Measurements from ENCODE around the gene ADGRB3.
"Not testable (repeated sequence)": the region's sequence is repeated elsewhere in the genome, so short reads cannot be mapped to it uniquely, and the experiment has no call there.

ADGRB3 gene

GRCh38 chr6:69366831-69367230, 731.7 kb downstream of the ADGRB3 start:
- DNase-seq = no peak

GRCh38 chr6:69368613-69369012, 733.5 kb downstream of the ADGRB3 start:
- no peak for DNase-seq

- no peak for DNase-seq
Observed at GRCh38 chr6:69370763-69371162, 735.7 kb downstream of the ADGRB3 start.

- DNase-seq = no peak
Observed at GRCh38 chr6:69378326-69378725, 743.2 kb downstream of the ADGRB3 start.

GRCh38 chr6:69379518-69379917, 744.4 kb downstream of the ADGRB3 start:
- DNase-seq = no peak

- DNase-seq = no peak
Observed at GRCh38 chr6:69383627-69384026, 748.5 kb downstream of the ADGRB3 start.

- no peak for DNase-seq
Observed at GRCh38 chr6:69386426-69386825, 751.3 kb downstream of the ADGRB3 start.

- no peak for DNase-seq
Observed at GRCh38 chr6:69390125-69390524, 755.0 kb downstream of the ADGRB3 start.

- DNase-seq = no peak
Observed at GRCh38 chr6:69391106-69391505, 756.0 kb downstream of the ADGRB3 start.

- DNase-seq = no peak
Observed at GRCh38 chr6:69392745-69393144, 757.7 kb downstream of the ADGRB3 start.

GRCh38 chr6:69398311-69398710, 763.2 kb downstream of the ADGRB3 start:
- no peak for DNase-seq

GRCh38 chr6:69398729-69399128, 763.6 kb downstream of the ADGRB3 start:
- DNase-seq = no peak

GRCh38 chr6:69408886-69409285, 773.8 kb downstream of the ADGRB3 start:
- no peak for DNase-seq

GRCh38 chr6:69416776-69417175, 781.7 kb downstream of the ADGRB3 start:
- DNase-seq = no peak

GRCh38 chr6:69421269-69421668, 786.2 kb downstream of the ADGRB3 start:
- no peak for DNase-seq

GRCh38 chr6:69422020-69422419, 786.9 kb downstream of the ADGRB3 start:
- DNase-seq = no peak

- no peak for DNase-seq
Observed at GRCh38 chr6:69422475-69422874, 787.4 kb downstream of the ADGRB3 start.

GRCh38 chr6:69423785-69424184, 788.7 kb downstream of the ADGRB3 start:
- no peak for DNase-seq

GRCh38 chr6:69424581-69424980, 789.5 kb downstream of the ADGRB3 start:
- DNase-seq = no peak

GRCh38 chr6:69427882-69428281, 792.8 kb downstream of the ADGRB3 start:
- no peak for DNase-seq

- not testable (repeated sequence) for DNase-seq
Observed at GRCh38 chr6:69432168-69432567, 797.1 kb downstream of the ADGRB3 start.

- DNase-seq = not testable (repeated sequence)
Observed at GRCh38 chr6:69433116-69433515, 798.0 kb downstream of the ADGRB3 start.

GRCh38 chr6:69438113-69438512, 803.0 kb downstream of the ADGRB3 start:
- no peak for DNase-seq
